ENCODE results near the gene LTBP2.

LTBP2 gene

GRCh38 chr14:74587363-74587707 lies 24.7 kb downstream of the LTBP2 start:
- DNase-seq, result no peak

GRCh38 chr14:74586681-74587362 lies 25.2 kb downstream of the LTBP2 start:
- no peak for DNase-seq

GRCh38 chr14:74585406-74586335 lies 26.4 kb downstream of the LTBP2 start:
- DNase-seq, result no peak

GRCh38 chr14:74584951-74585350 lies 27.1 kb downstream of the LTBP2 start:
- no peak for DNase-seq

GRCh38 chr14:74583689-74584434 lies 28.2 kb downstream of the LTBP2 start:
- no peak for DNase-seq

GRCh38 chr14:74582910-74583581 lies 29.0 kb downstream of the LTBP2 start:
- DNase-seq, result no peak

- DNase-seq, result no peak
Observed at GRCh38 chr14:74580275-74580672, 31.8 kb downstream of the LTBP2 start.

GRCh38 chr14:74579447-74580274 lies 32.4 kb downstream of the LTBP2 start:
- no peak for DNase-seq

GRCh38 chr14:74578479-74578878 lies 33.6 kb downstream of the LTBP2 start:
- no peak for DNase-seq

GRCh38 chr14:74577948-74578275 lies 34.1 kb downstream of the LTBP2 start:
- DNase-seq, result no peak

GRCh38 chr14:74577247-74577947 lies 34.6 kb downstream of the LTBP2 start:
- no peak for DNase-seq

- no peak for DNase-seq
Observed at GRCh38 chr14:74575936-74576335, 36.1 kb downstream of the LTBP2 start.

- DNase-seq, result no peak
Observed at GRCh38 chr14:74575507-74575906, 36.5 kb downstream of the LTBP2 start.

GRCh38 chr14:74574706-74575105 lies 37.3 kb downstream of the LTBP2 start:
- no peak for DNase-seq

GRCh38 chr14:74574090-74574433 lies 38.0 kb downstream of the LTBP2 start:
- no peak for DNase-seq

GRCh38 chr14:74573421-74574089 lies 38.5 kb downstream of the LTBP2 start:
- no peak for DNase-seq

- DNase-seq, result no peak
Observed at GRCh38 chr14:74572726-74573301, 39.2 kb downstream of the LTBP2 start.

- no peak for DNase-seq
Observed at GRCh38 chr14:74571901-74572725, 39.9 kb downstream of the LTBP2 start.

GRCh38 chr14:74571441-74571841 lies 40.6 kb downstream of the LTBP2 start:
- no peak for DNase-seq

- no peak for DNase-seq
Observed at GRCh38 chr14:74570696-74571095, 41.3 kb downstream of the LTBP2 start.
